GM12891 (cell line): ENCODE data around the gene PLSCR5. TPM values are rescaled to one million over a fixed set of nuclear protein-coding genes. Genes with fewer than 3 reads are reported as not detected.

Experiments used
- DNase-seq: peaks from one replicate; pipeline ENCODE4 v3.0.0; 2011; ENCODE audit warnings: low spot score; ENCODE audit not compliant: insufficient read length
- FAIRE-seq: peaks from 2 replicates; lab custom pipeline; 2011; peaks lifted over from hg19 to GRCh38; lab: Jason Lieb, UNC
- PAX5 ChIP-seq: IDR thresholded peaks from 2 replicates; pipeline ENCODE4 v1.6.1; 2011; ENCODE audit warnings: low read length, moderate library complexity, mild to moderate bottlenecking; ENCODE audit not compliant: insufficient read depth, severe bottlenecking
- POLR2A ChIP-seq: IDR thresholded peaks from 2 replicates; pipeline ENCODE4 v1.6.1; 2011; ENCODE audit warnings: low read depth, low read length, control low read depth
- POLR2AphosphoS5 ChIP-seq: IDR thresholded peaks from 2 replicates; pipeline ENCODE4 v1.6.1; 2011; ENCODE audit warnings: low read depth, low read length, control low read depth
- POU2F2 ChIP-seq: IDR thresholded peaks from 2 replicates; pipeline ENCODE4 v1.6.1; 2011; ENCODE audit warnings: low read depth, mild to moderate bottlenecking, control low read depth, low read length, moderate library complexity
- SPI1 ChIP-seq: IDR thresholded peaks from 2 replicates; pipeline ENCODE4 v1.6.1; 2011; ENCODE audit warnings: low read depth, low read length, control low read depth
- TAF1 ChIP-seq: IDR thresholded peaks from 2 replicates; pipeline ENCODE4 v1.6.1; 2011; ENCODE audit warnings: low read depth, low read length, control low read depth
- polyA plus RNA-seq: library from polyadenylated mRNA; unstranded; fragments of >200 nt; gene quantifications from one replicate; pipeline ENCODE4 v1.2.1, GENCODE V29; 2012; ENCODE audit warnings: low read depth, missing spikeins, inconsistent platforms; ENCODE audit not compliant: missing spikeins

PLSCR5 gene
- not detected for polyA plus RNA-seq

- DNase-seq: no peak
- TF ChIP-seq PAX5 (no peak), TAF1 (no peak), POLR2AphosphoS5 (no peak), POU2F2 (no peak), SPI1 (no peak), POLR2A (no peak)
- no peak for FAIRE-seq
Observed at GRCh38 chr3:146605106-146605505, at the start of gene PLSCR5. TSS of gene PLSCR5 (minus strand) at chr3:146605346. CDS start at chr3:146605212, 134 bp downstream.

- TF ChIP-seq POU2F2: no peak
- no peak for TF ChIP-seq POLR2A
- no peak for TF ChIP-seq PAX5
- TF ChIP-seq POLR2AphosphoS5: no peak
- no peak for TF ChIP-seq TAF1
- no peak for TF ChIP-seq SPI1
- FAIRE-seq: no peak
Observed at GRCh38 chr3:146653978-146654377, 48.8 kb upstream of the PLSCR5 start.

GRCh38 chr3:146650691-146651442, 45.7 kb upstream of the PLSCR5 start:
- DNase-seq (no peak), FAIRE-seq (no peak)
- TF ChIP-seq TAF1 (no peak), POLR2A (no peak), POLR2AphosphoS5 (no peak), PAX5 (no peak), SPI1 (no peak), POU2F2 (no peak)

More at GRCh38 chr3:146653978-146654377, 48.8 kb upstream of the PLSCR5 start:
- DNase-seq: no peak

- no peak for DNase-seq
- TF ChIP-seq POLR2A: no peak
- no peak for TF ChIP-seq POU2F2
- no peak for TF ChIP-seq POLR2AphosphoS5
- TF ChIP-seq SPI1: no peak
- TF ChIP-seq PAX5: no peak
- TF ChIP-seq TAF1: no peak
- FAIRE-seq: no peak
Observed at GRCh38 chr3:146646261-146646660, 41.1 kb upstream of the PLSCR5 start.

- no peak for DNase-seq
- TF ChIP-seq SPI1 (no peak), POLR2A (no peak), POU2F2 (no peak), PAX5 (no peak), POLR2AphosphoS5 (no peak), TAF1 (no peak)
- FAIRE-seq: no peak
Observed at GRCh38 chr3:146640955-146641867, 36.1 kb upstream of the PLSCR5 start.

- no peak for FAIRE-seq
- TF ChIP-seq POLR2AphosphoS5 (no peak), POLR2A (no peak), SPI1 (no peak), POU2F2 (no peak), PAX5 (no peak), TAF1 (no peak)
- no peak for DNase-seq
Observed at GRCh38 chr3:146640361-146640760, 35.2 kb upstream of the PLSCR5 start.

GRCh38 chr3:146638718-146639117, 33.6 kb upstream of the PLSCR5 start:
- FAIRE-seq (no peak), DNase-seq (no peak)
- TF ChIP-seq POLR2A (no peak), TAF1 (no peak), POLR2AphosphoS5 (no peak), SPI1 (no peak), PAX5 (no peak), POU2F2 (no peak)

GRCh38 chr3:146637871-146638270, 32.7 kb upstream of the PLSCR5 start:
- no peak for FAIRE-seq
- no peak for TF ChIP-seq POLR2A
- TF ChIP-seq POLR2AphosphoS5: no peak
- no peak for TF ChIP-seq POU2F2
- TF ChIP-seq TAF1: no peak
- TF ChIP-seq PAX5: no peak
- TF ChIP-seq SPI1: no peak
- no peak for DNase-seq

- TF ChIP-seq SPI1 (no peak), TAF1 (no peak), POLR2A (no peak), POLR2AphosphoS5 (no peak), PAX5 (no peak), POU2F2 (no peak)
- DNase-seq (no peak), FAIRE-seq (no peak)
Observed at GRCh38 chr3:146636881-146637280, 31.7 kb upstream of the PLSCR5 start.
